Neural cell (in vitro differentiated cells): ENCODE data around the gene CDHR5. TPM values are rescaled to one million over a fixed set of nuclear protein-coding genes. Genes with fewer than 3 reads are reported as not detected.

ENCODE experiments used
- H2AFZ ChIP-seq: fragments of 200-600, 300-800 bp; sonication (generic), shearing (Covaris generic); 2 replicates; pipeline ENCODE4 v1.6.0; 2014; ENCODE audit warnings: low read depth, mild to moderate bottlenecking, antibody characterized with exemption, low read length, moderate library complexity
- H3F3A ChIP-seq: fragments of 200-600 bp; shearing (Covaris generic); 2 replicates; pipeline ENCODE4 v1.6.1; 2016; ENCODE audit warnings: mild to moderate bottlenecking, moderate library complexity, mixed read lengths, antibody characterized with exemption, low read length; ENCODE audit not compliant: insufficient read depth, poor library complexity, severe bottlenecking
- H3K27ac ChIP-seq: fragments of 200-600, 300-800 bp; sonication (generic), shearing (Covaris generic); 2 replicates; pipeline ENCODE4 v1.5.1; 2014; ENCODE audit warnings: mild to moderate bottlenecking, low read length, moderate library complexity
- H3K27me3 ChIP-seq: fragments of 300-800, 200-600 bp; sonication (generic), shearing (Covaris generic); 2 replicates; pipeline ENCODE4 v1.6.0; 2014; ENCODE audit warnings: mild to moderate bottlenecking, low read depth, low read length, moderate library complexity; ENCODE audit not compliant: insufficient read depth
- H3K36me3 ChIP-seq: fragments of 300-800, 200-600 bp; sonication (generic), shearing (Covaris generic); 2 replicates; pipeline ENCODE4 v1.5.1; 2014; ENCODE audit warnings: mild to moderate bottlenecking, antibody characterized with exemption, low read length, moderate library complexity; ENCODE audit not compliant: insufficient read depth
- H3K4me2 ChIP-seq: fragments of 300-800, 200-600 bp; sonication (generic), shearing (Covaris generic); 2 replicates; pipeline ENCODE4 v1.6.0; 2014; ENCODE audit warnings: mild to moderate bottlenecking, low read length
- H3K4me3 ChIP-seq: fragments of 300-800, 200-600 bp; sonication (generic), shearing (Covaris generic); 2 replicates; pipeline ENCODE4 v1.5.1; 2014; ENCODE audit warnings: mild to moderate bottlenecking, low read length, moderate library complexity
- H3K79me2 ChIP-seq: fragments of 200-600 bp; shearing (Covaris generic); replicated peaks from 2 replicates; pipeline ENCODE4 v1.6.0; 2014; ENCODE audit warnings: mild to moderate bottlenecking, low read length, moderate library complexity; ENCODE audit not compliant: insufficient read depth
- H3K9ac ChIP-seq: fragments of 300-800, 200-600 bp; sonication (generic), shearing (Covaris generic); 2 replicates; pipeline ENCODE4 v1.6.1; 2016; ENCODE audit warnings: mild to moderate bottlenecking, low read length, mixed read lengths
- H3K9me2 ChIP-seq: fragments of 200-600 bp; shearing (Covaris generic); 2 replicates; pipeline ENCODE4 v1.6.1; 2016; ENCODE audit warnings: mild to moderate bottlenecking, low read length, mixed read lengths; ENCODE audit not compliant: insufficient read depth
- H3K9me3 ChIP-seq: fragments of 200-600, 300-800 bp; sonication (generic), shearing (Covaris generic); 2 replicates; pipeline ENCODE4 v1.6.1; 2016; ENCODE audit warnings: mild to moderate bottlenecking, mixed run types, low read length, moderate library complexity, mixed read lengths
- H4K20me1 ChIP-seq: fragments of 200-600 bp; shearing (Covaris generic); 2 replicates; pipeline ENCODE4 v1.6.1; 2016; ENCODE audit warnings: mild to moderate bottlenecking, mixed run types; ENCODE audit not compliant: insufficient read depth
- EP300 ChIP-seq: fragments of 450-650 bp; conservative IDR thresholded peaks from 2 replicates; pipeline ENCODE4 v1.6.1; 2014; ENCODE audit warnings: antibody characterized with exemption, mild to moderate bottlenecking, moderate library complexity; ENCODE audit not compliant: poor library complexity, severe bottlenecking
- EZH2 ChIP-seq: fragments of 200-600, 300-800 bp; shearing (Covaris generic), sonication (generic); IDR thresholded peaks from 2 replicates; pipeline ENCODE4 v1.6.1; 2014; ENCODE audit warnings: antibody characterized with exemption, low read length, borderline replicate concordance, mild to moderate bottlenecking; ENCODE audit not compliant: insufficient read depth, poor library complexity, severe bottlenecking
- MXI1 ChIP-seq: fragments of 450-650 bp; conservative IDR thresholded peaks from 2 replicates; pipeline ENCODE4 v1.6.1; 2014; ENCODE audit warnings: antibody characterized with exemption, mild to moderate bottlenecking; ENCODE audit not compliant: poor library complexity, severe bottlenecking
- POLR2AphosphoS5 ChIP-seq: IDR thresholded peaks from 2 replicates; pipeline ENCODE4 v1.6.1; 2012
- RAD21 ChIP-seq: fragments of 450-650 bp; conservative IDR thresholded peaks from 2 replicates; pipeline ENCODE4 v1.6.1; 2014; ENCODE audit warnings: antibody characterized with exemption, mild to moderate bottlenecking, moderate library complexity
- SMC3 ChIP-seq: fragments of 450-650 bp; conservative IDR thresholded peaks from 2 replicates; pipeline ENCODE4 v1.6.1; 2014; ENCODE audit warnings: antibody characterized with exemption, mild to moderate bottlenecking, moderate library complexity; ENCODE audit not compliant: poor library complexity
- TAF1 ChIP-seq: IDR thresholded peaks from 2 replicates; pipeline ENCODE4 v1.6.1; 2012; ENCODE audit warnings: low read depth
- polyA plus RNA-seq: library from polyadenylated mRNA; depleted of rRNA; stranded (reverse); fragments of >200 nt; gene quantifications from 2 replicates; pipeline ENCODE4 v1.2.3, GENCODE V29; 2014
- TF ChIP-seq, protein P1 (sequence below): IDR thresholded peaks from 2 replicates; pipeline ENCODE4 v1.6.1; 2012; ENCODE audit warnings: borderline replicate concordance
- TF ChIP-seq, protein P2 (sequence below): fragments of 450-650 bp; IDR thresholded peaks from 2 replicates; pipeline ENCODE4 v1.5.1; 2014; ENCODE audit warnings: antibody characterized with exemption, mild to moderate bottlenecking, moderate library complexity; ENCODE audit not compliant: poor library complexity, severe bottlenecking

The CDHR5 gene
- polyA plus RNA-seq, 1 donor from 2014 or later, result not detected

DNA sequence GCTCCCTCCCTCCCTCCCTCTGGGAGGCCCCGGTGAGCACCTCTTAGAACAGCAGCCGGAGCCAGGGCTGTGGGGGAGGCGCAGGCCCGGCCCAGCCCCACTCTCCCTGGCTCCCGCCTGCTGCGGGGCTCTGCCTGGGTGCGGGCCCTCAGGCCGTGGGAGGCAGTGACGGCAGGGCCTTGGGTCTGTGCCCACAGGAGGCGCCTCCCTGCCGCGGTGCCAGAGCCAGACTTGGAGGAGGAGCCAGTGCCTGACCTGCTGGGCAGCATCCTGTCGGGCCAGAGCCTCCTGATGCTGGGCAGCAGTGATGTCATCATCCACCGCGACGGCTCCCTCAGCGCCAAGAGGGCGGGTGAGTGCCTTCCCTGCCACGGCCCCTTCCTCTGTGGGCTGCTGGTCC, 18.5 kb downstream of the CDHR5 start:
- no peak overlapping the region for H3K4me3 ChIP-seq
- no peak overlapping the region for H3K9ac ChIP-seq
- H3K9me2 ChIP-seq, result no peaks in the 10 kb centered on the region
- H3K9me3 ChIP-seq, result no peaks in the 10 kb centered on the region
- TF ChIP-seq POLR2AphosphoS5, result no peak
- no peak for TF ChIP-seq MXI1
- no peak for TF ChIP-seq SMC3
- TF ChIP-seq, protein P1, sequence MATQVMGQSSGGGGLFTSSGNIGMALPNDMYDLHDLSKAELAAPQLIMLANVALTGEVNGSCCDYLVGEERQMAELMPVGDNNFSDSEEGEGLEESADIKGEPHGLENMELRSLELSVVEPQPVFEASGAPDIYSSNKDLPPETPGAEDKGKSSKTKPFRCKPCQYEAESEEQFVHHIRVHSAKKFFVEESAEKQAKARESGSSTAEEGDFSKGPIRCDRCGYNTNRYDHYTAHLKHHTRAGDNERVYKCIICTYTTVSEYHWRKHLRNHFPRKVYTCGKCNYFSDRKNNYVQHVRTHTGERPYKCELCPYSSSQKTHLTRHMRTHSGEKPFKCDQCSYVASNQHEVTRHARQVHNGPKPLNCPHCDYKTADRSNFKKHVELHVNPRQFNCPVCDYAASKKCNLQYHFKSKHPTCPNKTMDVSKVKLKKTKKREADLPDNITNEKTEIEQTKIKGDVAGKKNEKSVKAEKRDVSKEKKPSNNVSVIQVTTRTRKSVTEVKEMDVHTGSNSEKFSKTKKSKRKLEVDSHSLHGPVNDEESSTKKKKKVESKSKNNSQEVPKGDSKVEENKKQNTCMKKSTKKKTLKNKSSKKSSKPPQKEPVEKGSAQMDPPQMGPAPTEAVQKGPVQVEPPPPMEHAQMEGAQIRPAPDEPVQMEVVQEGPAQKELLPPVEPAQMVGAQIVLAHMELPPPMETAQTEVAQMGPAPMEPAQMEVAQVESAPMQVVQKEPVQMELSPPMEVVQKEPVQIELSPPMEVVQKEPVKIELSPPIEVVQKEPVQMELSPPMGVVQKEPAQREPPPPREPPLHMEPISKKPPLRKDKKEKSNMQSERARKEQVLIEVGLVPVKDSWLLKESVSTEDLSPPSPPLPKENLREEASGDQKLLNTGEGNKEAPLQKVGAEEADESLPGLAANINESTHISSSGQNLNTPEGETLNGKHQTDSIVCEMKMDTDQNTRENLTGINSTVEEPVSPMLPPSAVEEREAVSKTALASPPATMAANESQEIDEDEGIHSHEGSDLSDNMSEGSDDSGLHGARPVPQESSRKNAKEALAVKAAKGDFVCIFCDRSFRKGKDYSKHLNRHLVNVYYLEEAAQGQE, result no peak
- TF ChIP-seq EZH2, result no peak
- H4K20me1 ChIP-seq, result no peaks in the 10 kb centered on the region
- H3K36me3 ChIP-seq, result no peaks in the 10 kb centered on the region
- no peak overlapping the region for H3K4me2 ChIP-seq
- no peaks in the 10 kb centered on the region for H3K79me2 ChIP-seq
- H3K27ac ChIP-seq, result no peak overlapping the region
- no peak overlapping the region for H2AFZ ChIP-seq
- no peaks in the 10 kb centered on the region for H3F3A ChIP-seq
- no peaks in the 10 kb centered on the region for H3K27me3 ChIP-seq

DNA sequence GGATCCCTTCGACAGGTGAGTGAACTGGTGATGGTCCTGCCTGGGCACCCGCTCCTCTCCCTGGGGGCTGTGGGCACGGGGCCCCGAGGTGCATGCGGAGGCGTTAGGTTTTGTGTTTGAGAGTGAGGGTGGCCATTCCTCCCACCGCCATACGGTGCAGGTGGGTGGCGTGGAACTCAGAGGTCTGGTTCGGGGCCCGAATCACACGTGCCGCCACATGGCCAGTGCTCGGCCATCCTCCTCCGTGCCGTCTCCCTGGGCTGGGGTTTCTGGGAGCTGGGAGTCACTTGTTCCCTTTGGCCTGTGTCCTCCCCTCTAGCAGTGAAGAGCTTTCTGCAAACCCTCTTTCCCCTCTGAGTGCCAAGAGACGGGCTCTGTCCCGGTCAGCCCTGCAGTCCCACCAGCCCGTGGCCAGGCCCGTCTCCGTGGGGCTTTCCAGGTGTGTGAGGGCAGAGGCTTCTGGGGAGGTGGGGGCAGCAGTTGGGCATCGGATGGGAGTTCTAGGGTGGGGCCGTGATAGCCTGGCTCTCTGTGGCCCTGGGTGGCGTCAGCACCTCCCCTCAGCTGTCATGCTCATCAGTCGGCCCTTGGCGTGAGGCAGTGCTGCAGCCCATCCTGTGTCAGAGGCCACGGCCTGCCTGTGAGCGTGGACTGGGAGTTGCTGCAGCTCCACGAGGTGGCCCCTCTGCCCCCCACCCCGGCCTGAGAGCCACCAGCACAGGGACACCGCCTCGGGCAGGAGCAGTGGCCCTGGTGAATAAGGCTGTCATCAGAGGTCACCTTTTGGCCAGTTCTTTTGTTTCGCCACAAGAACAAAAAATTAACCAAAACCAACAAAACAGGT, 19.2 kb downstream of the CDHR5 start:
- no peak overlapping the region for H3K4me2 ChIP-seq
- H3K9ac ChIP-seq, result no peak overlapping the region

DNA sequence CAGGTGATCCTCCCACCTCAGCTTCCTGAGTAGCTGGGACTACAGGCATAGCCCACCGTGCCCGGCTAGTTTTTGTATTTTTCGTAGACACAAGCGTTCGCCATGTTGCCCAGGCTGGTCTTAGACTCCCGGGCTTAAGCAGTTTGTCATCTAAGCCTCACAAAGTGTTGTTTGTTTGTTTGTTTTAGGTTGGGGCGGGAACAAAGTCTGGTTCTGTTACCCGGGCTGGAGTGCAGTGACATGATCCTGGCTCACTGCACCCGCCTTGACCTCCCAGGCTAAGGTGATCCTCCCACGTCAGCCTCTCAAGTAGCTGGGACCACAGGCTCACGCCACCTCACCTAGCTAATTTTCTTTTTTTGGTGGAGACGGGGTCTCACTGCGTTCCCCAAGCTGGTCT, 21.6 kb downstream of the CDHR5 start:
- no peak overlapping the region for H3K27ac ChIP-seq
- no peaks in the 10 kb centered on the region for H3K27me3 ChIP-seq
- no peak overlapping the region for H3K4me2 ChIP-seq
- no peaks in the 10 kb centered on the region for H3K79me2 ChIP-seq
- H4K20me1 ChIP-seq, result no peaks in the 10 kb centered on the region
- no peak overlapping the region for H3K9ac ChIP-seq
- H2AFZ ChIP-seq, result no peak overlapping the region
- H3K36me3 ChIP-seq, result no peaks in the 10 kb centered on the region
- H3F3A ChIP-seq, result no peaks in the 10 kb centered on the region
- no peak overlapping the region for H3K4me3 ChIP-seq
- H3K9me3 ChIP-seq, result no peaks in the 10 kb centered on the region
- H3K9me2 ChIP-seq, result no peaks in the 10 kb centered on the region
- TF ChIP-seq EZH2 (no peak), MXI1 (no peak), RAD21 (no peak), SMC3 (no peak), EP300 (no peak), POLR2AphosphoS5 (no peak), TAF1 (no peak)
- TF ChIP-seq, protein P1, result no peak

More for the DNA sequence above, 19.2 kb downstream of the CDHR5 start:
- no peaks in the 10 kb centered on the region for H3K9me3 ChIP-seq
- H3F3A ChIP-seq, result no peaks in the 10 kb centered on the region
- H3K9me2 ChIP-seq, result no peaks in the 10 kb centered on the region
- no peaks in the 10 kb centered on the region for H3K79me2 ChIP-seq
- no peak overlapping the region for H3K27ac ChIP-seq
- H3K36me3 ChIP-seq, result no peaks in the 10 kb centered on the region
- TF ChIP-seq, protein P2, sequence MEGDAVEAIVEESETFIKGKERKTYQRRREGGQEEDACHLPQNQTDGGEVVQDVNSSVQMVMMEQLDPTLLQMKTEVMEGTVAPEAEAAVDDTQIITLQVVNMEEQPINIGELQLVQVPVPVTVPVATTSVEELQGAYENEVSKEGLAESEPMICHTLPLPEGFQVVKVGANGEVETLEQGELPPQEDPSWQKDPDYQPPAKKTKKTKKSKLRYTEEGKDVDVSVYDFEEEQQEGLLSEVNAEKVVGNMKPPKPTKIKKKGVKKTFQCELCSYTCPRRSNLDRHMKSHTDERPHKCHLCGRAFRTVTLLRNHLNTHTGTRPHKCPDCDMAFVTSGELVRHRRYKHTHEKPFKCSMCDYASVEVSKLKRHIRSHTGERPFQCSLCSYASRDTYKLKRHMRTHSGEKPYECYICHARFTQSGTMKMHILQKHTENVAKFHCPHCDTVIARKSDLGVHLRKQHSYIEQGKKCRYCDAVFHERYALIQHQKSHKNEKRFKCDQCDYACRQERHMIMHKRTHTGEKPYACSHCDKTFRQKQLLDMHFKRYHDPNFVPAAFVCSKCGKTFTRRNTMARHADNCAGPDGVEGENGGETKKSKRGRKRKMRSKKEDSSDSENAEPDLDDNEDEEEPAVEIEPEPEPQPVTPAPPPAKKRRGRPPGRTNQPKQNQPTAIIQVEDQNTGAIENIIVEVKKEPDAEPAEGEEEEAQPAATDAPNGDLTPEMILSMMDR, result no peak
- no peaks in the 10 kb centered on the region for H4K20me1 ChIP-seq
- no peak overlapping the region for H2AFZ ChIP-seq
- no peak overlapping the region for H3K4me3 ChIP-seq
- no peaks in the 10 kb centered on the region for H3K27me3 ChIP-seq
